Epithelial cell of alveolus of lung (primary cell): ENCODE data around the gene ALLC. TPM values are rescaled to one million over a fixed set of nuclear protein-coding genes. Genes with fewer than 3 reads are reported as not detected.

Experiments used
- total RNA-seq: library from RNA; depleted of rRNA; stranded (reverse); fragments of >200 nt; gene quantifications from 2 replicates; pipeline ENCODE4 v1.2.1, GENCODE V29; 2015

The ALLC gene
- not detected in 2 replicates for total RNA-seq

DNA sequence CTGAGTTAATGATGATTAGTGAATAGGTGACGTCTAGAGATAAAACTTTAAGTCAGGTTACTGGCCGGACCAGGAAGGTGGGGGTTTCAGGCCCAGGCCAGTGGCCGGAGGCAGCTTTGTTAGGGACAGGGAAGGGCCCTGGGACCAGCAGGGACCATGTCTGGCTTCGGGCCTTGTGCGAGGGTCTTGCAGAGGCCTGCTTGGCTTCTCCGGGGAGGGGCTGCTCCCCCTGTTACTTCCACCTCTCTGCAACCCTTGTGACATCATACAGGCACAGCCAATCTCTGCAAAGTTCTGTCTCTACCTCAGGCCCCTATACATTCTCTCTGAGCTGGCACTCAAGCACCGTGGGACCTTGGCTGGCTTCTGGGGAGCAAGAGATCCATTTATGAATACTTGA, at the start of gene ALLC:
Gene ALLC, plus strand, starts transcription at position 320 of the 400 bp plus-strand sequence. CDS start 12,958 bp downstream, outside the sequence.

DNA sequence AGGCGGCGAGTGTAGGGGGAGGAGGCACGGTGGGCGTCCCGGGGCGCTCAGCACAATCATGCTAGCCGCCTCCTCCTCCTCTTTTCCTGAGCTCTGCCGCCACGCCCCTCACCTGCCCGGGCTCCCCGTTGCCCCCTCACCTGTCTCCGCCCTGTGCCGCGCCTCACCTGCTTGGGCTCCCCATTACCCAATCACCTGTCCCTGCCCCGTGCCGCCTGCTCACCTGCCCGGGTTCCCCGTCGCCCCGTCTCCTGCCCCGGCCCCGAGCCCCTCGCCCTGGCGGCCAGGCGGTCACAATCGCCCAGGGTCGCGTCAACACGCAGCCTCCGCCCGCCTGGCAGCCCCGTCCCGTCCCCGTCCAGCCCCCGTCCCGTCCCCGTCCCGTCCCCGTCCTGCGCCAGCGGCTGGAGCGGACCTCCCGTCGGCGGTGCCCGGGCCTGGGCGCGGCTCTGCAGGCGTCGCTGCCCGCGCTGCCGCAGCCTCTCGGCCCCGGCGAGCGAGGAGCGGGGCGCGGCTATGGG, 45.3 kb downstream of the ALLC start, which contains the start of gene DCDC2C:
Gene DCDC2C, plus strand, starts transcription at position 340 of the 521 bp plus-strand sequence. Its CDS starts 177 bp downstream, at position 517.

Other genes with a start within 250 kb of the ALLC start
- 44.1 and 51.8 TPM in 2 replicates for gene ADI1, start 138.7 kb upstream of the ALLC start, total RNA-seq
- gene RNASEH1, start 99.9 kb upstream of the ALLC start, total RNA-seq: 26.1 and 26.6 TPM in 2 replicates
- gene RPS7, start 82.9 kb upstream of the ALLC start, total RNA-seq: 2,656 and 5,317 TPM in 2 replicates
- 2.9 and 3.5 TPM in 2 replicates for gene COLEC11, start 63.1 kb upstream of the ALLC start, total RNA-seq
- not detected in 2 replicates for gene DCDC2C, start 45.4 kb downstream of the ALLC start, total RNA-seq